PC-3 (cell line): ENCODE measurements around the gene H2BK1. TPM values are rescaled to one million over a fixed set of nuclear protein-coding genes. Genes with fewer than 3 reads are reported as not detected.

Source experiments
- ATAC-seq: fragments of 200-7000 bp; cut with Tn5 transposase; 2 replicates; pipeline ENCODE4 v1.9.1; 2020; ENCODE audit warnings: mild to moderate bottlenecking, moderate library complexity
- BruUV-seq: library from RNA; stranded (reverse); fragments of 400-500 nt; replicated peaks from 2 replicates; lab custom pipeline; 2021; lab: Mats Ljungman, UMichigan
- CTCF ChIA-PET: fragments of 300-600 bp; sonication (Branson Sonifier 250); formaldehyde crosslinking; loops from one replicate; lab custom pipeline; 2022; ENCODE audit warnings: antibody characterized with exemption; lab: Charles Lee
- POLR2A ChIA-PET: fragments of 300-600 bp; sonication (Branson Sonifier 250); formaldehyde crosslinking; loops from one replicate; lab custom pipeline; 2022; ENCODE audit warnings: antibody characterized with exemption; ENCODE audit not compliant: unreplicated experiment; lab: Charles Lee
- DNase-seq: peaks from one replicate; pipeline ENCODE4 v3.0.0-alpha.2; 2015
- H2AFZ ChIP-seq: fragments of 300-600 bp; sonication (generic); 2 replicates; pipeline ENCODE4 v1.6.0; 2016; ENCODE audit warnings: antibody characterized with exemption, low read length
- H3F3A ChIP-seq: fragments of 300-600 bp; sonication (generic); one replicate; pipeline ENCODE4 v1.6.0; 2017; ENCODE audit warnings: antibody characterized with exemption, low read length, control low read depth, mild to moderate bottlenecking; ENCODE audit not compliant: unreplicated experiment
- H3K27ac ChIP-seq: fragments of 300-600 bp; sonication (generic); 2 replicates; pipeline ENCODE4 v1.5.1; 2016; ENCODE audit warnings: mild to moderate bottlenecking, low read length
- H3K27me3 ChIP-seq: fragments of 300-600 bp; sonication (generic); 2 replicates; pipeline ENCODE4 v1.6.1; 2016; ENCODE audit warnings: low read length, mixed read lengths
- H3K36me3 ChIP-seq: fragments of 300-600 bp; sonication (generic); 2 replicates; pipeline ENCODE4 v1.6.1; 2016; ENCODE audit warnings: low read depth, mixed run types, low read length, mixed read lengths
- H3K4me1 ChIP-seq: fragments of 300-600 bp; sonication (generic); 2 replicates; pipeline ENCODE4 v1.5.1; 2016; ENCODE audit warnings: low read length; ENCODE audit not compliant: insufficient read depth
- H3K4me2 ChIP-seq: fragments of 300-600 bp; sonication (generic); 2 replicates; pipeline ENCODE4 v1.6.0; 2016; ENCODE audit warnings: low read length
- H3K4me3 ChIP-seq: fragments of 300-600 bp; sonication (generic); 2 replicates; pipeline ENCODE4 v1.5.1; 2016; ENCODE audit warnings: mild to moderate bottlenecking, low read length, mixed read lengths
- H3K79me2 ChIP-seq: fragments of 300-600 bp; sonication (generic); 2 replicates; pipeline ENCODE4 v1.6.1; 2017; ENCODE audit warnings: low read length, mixed read lengths
- H3K9ac ChIP-seq: fragments of 300-600 bp; sonication (generic); 2 replicates; pipeline ENCODE4 v1.6.0; 2016; ENCODE audit warnings: mild to moderate bottlenecking, low read length
- H3K9me2 ChIP-seq: fragments of 300-600 bp; sonication (generic); replicated peaks from 2 replicates; pipeline ENCODE4 v1.6.1; 2016; ENCODE audit warnings: mixed run types, low read length, mixed read lengths
- H3K9me3 ChIP-seq: fragments of 300-600 bp; sonication (generic); 2 replicates; pipeline ENCODE4 v1.6.1; 2016; ENCODE audit warnings: low read length, mixed read lengths
- H4K20me1 ChIP-seq: fragments of 300-600 bp; sonication (generic); 2 replicates; pipeline ENCODE4 v1.6.1; 2016; ENCODE audit warnings: low read length, mixed read lengths
- CTCF ChIP-seq: fragments of 300-600 bp; sonication (generic); conservative IDR thresholded peaks from 2 replicates; pipeline ENCODE4 v1.5.1; 2017; ENCODE audit warnings: antibody characterized with exemption, low read depth, mild to moderate bottlenecking, low read length
- EZH2 ChIP-seq: fragments of 300-600 bp; sonication (generic); IDR thresholded peaks from one replicate; pipeline ENCODE4 v1.6.1; 2017; ENCODE audit warnings: antibody characterized with exemption, mild to moderate bottlenecking, low read length; ENCODE audit not compliant: unreplicated experiment
- EZH2phosphoT487 ChIP-seq: fragments of 300-600 bp; sonication (generic); IDR thresholded peaks from 2 replicates; pipeline ENCODE4 v1.6.1; 2018; ENCODE audit warnings: mild to moderate bottlenecking, antibody characterized with exemption, low read length, borderline replicate concordance
- intact Hi-C: fragments of 100-400 bp; cut with micrococcal nuclease; formaldehyde crosslinking; loops from 2 replicates; pipeline ENCODE4 v1.9.0; 2023
- total RNA-seq: library from RNA; depleted of rRNA; stranded (reverse); fragments of >200 nt; gene quantifications from 2 replicates; pipeline ENCODE4 v1.2.3, GENCODE V29; 2014

Gene H2BK1
- total RNA-seq, 1 experiment from 2014 or later, result not detected

- Histone ChIP-seq H3K27ac (no peak overlapping the region), H3K9me3 (no peaks in the 10 kb centered on the region), H3K9me2 (no peaks in the 10 kb centered on the region), H3K79me2 (peaks cover 29% of the 10 kb centered on the region), H3K4me1 (peaks cover 2% of the 10 kb centered on the region; the same call in 1 of the 2 replicates), H4K20me1 (no peaks in the 10 kb centered on the region), H3K27me3 (no peaks in the 10 kb centered on the region), H3K4me2 (no peak overlapping the region), H3K4me3 (no peak overlapping the region), H3K9ac (no peak overlapping the region), H3F3A (no peaks in the 10 kb centered on the region), H2AFZ (no peak overlapping the region), H3K36me3 (peaks cover 16% of the 10 kb centered on the region)
- no peak for ATAC-seq
- no TSS peak for BruUV-seq
- DNase-seq, result no peak
- intact Hi-C loops, result no loop called here
- ChIA-PET POLR2A (no interaction called here), CTCF (no interaction called here)
- TF ChIP-seq EZH2 (no peak), EZH2phosphoT487 (no peak), CTCF (no peak)
These were observed 28.9 kb upstream of the H2BK1 start for GRCh38 chr7:151238924-151239836.

DNA sequence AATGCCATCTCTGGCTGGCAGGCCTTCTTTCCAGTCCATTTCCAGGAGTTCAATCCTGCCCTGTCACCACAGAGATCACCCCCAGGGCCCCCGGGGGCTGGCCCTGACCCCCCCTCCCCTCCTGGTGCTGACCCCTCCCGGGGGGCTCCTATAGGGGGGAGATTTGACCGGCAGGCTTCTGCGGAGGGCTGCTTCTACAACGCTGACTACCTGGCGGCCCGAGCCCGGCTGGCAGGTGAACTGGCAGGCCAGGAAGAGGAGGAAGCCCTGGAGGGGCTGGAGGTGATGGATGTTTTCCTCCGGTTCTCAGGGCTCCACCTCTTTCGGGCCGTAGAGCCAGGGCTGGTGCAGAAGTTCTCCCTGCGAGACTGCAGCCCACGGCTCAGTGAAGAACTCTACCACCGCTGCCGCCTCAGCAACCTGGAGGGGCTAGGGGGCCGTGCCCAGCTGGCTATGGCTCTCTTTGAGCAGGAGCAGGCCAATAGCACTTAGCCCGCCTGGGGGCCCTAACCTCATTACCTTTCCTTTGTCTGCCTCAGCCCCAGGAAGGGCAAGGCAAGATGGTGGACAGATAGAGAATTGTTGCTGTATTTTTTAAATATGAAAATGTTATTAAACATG, 28.0 kb upstream of the H2BK1 start:
- no TSS peak for BruUV-seq
- Histone ChIP-seq H3K4me3 (no peak overlapping the region), H3K9ac (no peak overlapping the region), H3F3A (no peaks in the 10 kb centered on the region), H3K79me2 (peaks cover 37% of the 10 kb centered on the region), H3K4me2 (no peak overlapping the region), H3K36me3 (peaks cover 16% of the 10 kb centered on the region), H3K4me1 (peaks cover 11% of the 10 kb centered on the region; the same call in 1 of the 2 replicates), H3K9me2 (no peaks in the 10 kb centered on the region), H3K27me3 (no peaks in the 10 kb centered on the region), H3K27ac (no peak overlapping the region), H4K20me1 (no peaks in the 10 kb centered on the region), H2AFZ (no peak overlapping the region), H3K9me3 (no peaks in the 10 kb centered on the region)
- POLR2A ChIA-PET, result no interaction called here
- TF ChIP-seq EZH2phosphoT487 (no peak), EZH2 (no peak), CTCF (no peak)
- ATAC-seq, result no peak
- intact Hi-C loops, result no loop called here
- no peak for DNase-seq
- CTCF ChIA-PET, result no interaction called here
